ENCODE measurements around the gene SPATA25. TPM values are rescaled to one million over a fixed set of nuclear protein-coding genes. Genes with fewer than 3 reads are reported as not detected.
"Not testable (repeated sequence)": the region's sequence is repeated elsewhere in the genome, so short reads cannot be mapped to it uniquely, and the experiment has no call there.

SPATA25 gene
- total RNA-seq, 2 experiments from 2014 or later = 0.90 to 1.0 TPM

DNA sequence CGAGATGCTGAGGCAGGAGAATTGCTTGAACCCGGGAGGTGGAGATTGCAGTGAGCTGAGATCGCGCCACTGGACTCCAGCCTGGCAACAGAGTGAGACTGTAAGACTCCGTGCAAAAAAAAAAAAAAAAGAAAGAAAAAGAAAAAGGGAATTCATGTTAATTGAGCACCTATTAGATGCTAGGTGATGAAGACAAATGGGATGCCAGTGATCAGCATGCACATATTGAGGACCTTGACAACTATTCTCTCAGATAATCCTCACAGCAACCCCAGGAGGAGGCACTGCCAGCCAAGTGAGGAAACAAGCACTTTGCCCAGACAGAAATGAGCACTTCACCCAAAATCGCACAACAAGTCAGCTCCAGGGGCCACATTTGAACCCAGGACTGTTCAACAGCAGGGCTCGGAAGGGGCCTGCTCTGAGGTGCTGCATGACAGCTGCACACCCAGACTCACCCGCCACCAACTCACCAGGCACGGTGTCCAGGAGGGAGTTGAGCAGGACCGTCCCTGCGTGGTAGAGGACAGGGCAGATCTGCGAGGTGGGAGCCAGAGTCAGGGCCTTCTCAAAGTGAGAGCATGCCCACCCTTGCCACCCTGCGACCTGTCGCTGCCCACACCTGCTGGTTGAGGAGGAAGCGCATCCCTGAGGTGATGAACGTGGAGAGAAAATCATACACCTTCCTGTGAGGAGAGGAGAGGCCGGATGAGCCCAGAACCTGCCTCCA, 20.0 kb upstream of the SPATA25 start:
- H3K27ac Mint-ChIP-seq = no peak overlapping the region
- H3K27me3 Mint-ChIP-seq = peaks cover 4% of the 10 kb centered on the region

DNA sequence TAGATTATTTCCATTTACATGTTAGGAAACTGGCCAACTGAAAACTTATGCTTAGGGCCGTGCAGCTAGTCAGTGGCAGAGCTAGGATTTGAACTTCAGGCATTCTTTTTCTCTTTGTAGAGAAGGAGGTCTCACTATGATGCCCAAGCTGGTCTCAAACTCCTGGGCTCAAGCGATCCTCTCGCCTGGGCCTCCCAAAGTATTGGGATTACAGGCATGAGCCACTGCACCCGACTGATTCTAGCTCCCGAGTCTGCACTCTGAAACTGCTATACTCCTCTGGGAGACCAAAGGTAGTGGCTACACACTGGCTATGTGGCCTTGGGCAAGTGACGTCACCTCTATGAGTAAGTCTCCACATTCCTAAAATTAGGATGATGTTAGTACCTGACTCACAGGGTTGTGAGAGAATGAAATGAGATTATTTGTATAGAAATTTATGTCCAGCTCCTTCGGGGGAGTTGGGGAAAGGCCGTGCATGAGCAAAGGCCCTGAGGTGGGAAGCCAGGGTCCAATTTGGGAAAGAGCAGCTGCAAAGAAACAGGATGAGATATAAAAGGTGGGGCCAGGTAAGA, 18.2 kb upstream of the SPATA25 start:
- H3K4me1 Mint-ChIP-seq = peaks cover 1% of the 10 kb centered on the region

More for the DNA sequence above, 20.0 kb upstream of the SPATA25 start:
- Mint-ChIP-seq H3K4me3 (no peak overlapping the region), H3K36me3 (no peaks in the 10 kb centered on the region), H3K9me3 (no peaks in the 10 kb centered on the region), H3K4me1 (peaks cover 12% of the 10 kb centered on the region)
- DNase-seq = no peak

DNA sequence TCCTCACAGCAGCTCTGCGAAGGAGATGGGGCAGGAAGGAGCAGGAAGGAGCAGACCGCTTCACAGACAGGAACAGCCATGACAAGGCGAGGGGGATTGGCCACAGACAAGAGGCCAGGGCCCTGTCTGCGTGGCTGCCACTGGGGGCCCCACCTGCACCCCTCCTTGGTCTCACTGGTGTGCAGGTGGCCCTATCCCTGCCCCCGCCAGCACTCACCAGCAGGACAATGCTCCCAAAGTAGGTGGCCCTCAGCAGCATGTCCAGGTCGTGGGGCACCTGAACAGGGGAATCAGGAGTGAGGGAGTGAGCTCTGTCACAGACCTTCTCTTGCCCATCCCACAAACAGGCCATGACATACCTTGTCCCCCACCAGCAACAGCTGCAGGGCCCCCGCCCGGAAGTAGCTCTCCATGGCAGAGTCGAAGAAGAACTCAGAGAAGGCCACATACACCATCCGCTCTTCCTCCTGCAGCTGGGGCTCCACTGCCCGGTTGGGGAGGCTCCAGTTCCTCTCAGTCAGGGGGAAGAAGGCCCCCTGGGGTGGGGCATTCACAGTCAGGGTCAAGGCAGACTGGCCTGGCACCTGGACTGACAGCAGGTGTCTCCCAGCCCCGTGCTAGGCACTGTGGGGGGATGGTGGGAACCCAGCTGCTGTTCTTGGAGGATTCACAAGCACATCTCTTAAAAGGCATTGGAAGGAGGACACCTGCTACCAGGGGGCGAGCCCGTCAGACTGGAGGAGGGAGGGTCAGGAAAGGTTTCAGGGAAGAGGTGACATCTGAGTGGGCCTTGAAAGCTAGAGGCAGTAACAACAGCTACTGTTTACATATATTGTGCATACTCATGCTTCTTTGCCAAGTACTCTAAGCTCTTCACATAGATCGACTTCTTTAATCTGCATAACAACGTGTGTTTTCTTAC, 17.4 kb upstream of the SPATA25 start:
- Mint-ChIP-seq H3K4me1 (no peaks in the 10 kb centered on the region), H3K4me3 (no peak overlapping the region), H3K27me3 (no peaks in the 10 kb centered on the region), H3K9me3 (no peaks in the 10 kb centered on the region), H3K36me3 (no peaks in the 10 kb centered on the region), H3K27ac (no peak overlapping the region)
- DNase-seq = no peak

More for the DNA sequence above, 18.2 kb upstream of the SPATA25 start:
- Mint-ChIP-seq H3K27ac (no peak overlapping the region), H3K4me3 (no peak overlapping the region), H3K36me3 (no peaks in the 10 kb centered on the region), H3K27me3 (no peaks in the 10 kb centered on the region), H3K9me3 (no peaks in the 10 kb centered on the region)
- DNase-seq = no peak

DNA sequence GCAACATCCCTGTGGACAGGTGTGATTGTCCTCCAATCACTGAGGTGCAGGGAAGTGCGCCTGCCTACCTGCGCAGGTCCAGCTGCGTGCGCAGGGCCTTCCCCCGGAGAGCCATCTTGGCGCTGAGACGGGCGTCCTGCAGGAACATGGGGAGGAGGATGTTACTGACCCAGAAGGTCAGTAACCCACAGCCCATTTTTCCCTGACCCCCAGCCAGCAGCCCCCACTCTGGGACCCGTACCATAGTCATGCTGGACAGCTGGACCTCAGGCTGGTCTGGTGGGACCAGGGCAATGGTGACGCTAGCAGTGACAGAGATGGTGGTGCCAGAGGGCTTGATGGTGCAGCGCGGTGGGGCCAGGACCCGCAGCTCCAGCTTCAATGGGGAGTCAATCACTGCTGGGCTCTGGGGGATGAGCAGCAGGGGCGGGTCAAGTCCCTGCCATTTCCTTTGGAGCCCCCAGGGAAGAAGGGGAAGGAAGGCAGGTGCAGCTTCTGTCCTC, 14.8 kb upstream of the SPATA25 start:
- Mint-ChIP-seq H3K4me1 (no peaks in the 10 kb centered on the region), H3K36me3 (no peaks in the 10 kb centered on the region), H3K4me3 (no peak overlapping the region), H3K9me3 (no peaks in the 10 kb centered on the region), H3K27ac (no peak overlapping the region), H3K27me3 (no peaks in the 10 kb centered on the region)
- DNase-seq = no peak

DNA sequence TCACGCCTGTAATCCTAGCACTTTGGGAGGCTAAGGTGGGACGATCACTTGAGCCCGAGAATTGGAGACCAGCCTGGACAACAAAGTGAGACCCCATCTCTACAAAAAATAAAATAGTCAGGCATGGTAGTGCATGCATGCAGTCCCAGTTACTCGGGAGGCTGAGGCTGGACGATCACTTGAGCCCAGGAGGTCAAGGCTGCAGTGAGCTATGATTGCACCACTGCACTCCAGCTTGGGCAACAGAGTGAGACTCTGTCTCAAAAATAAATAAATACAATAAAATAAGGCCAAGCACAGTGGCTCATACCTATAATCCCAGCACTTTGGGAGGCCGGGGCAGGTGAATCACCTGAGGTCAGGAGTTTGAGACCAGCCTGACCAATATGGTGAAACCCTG, 13.9 kb upstream of the SPATA25 start:
- H3K27me3 Mint-ChIP-seq, H3K4me3 Mint-ChIP-seq, H3K9me3 Mint-ChIP-seq, H3K4me1 Mint-ChIP-seq, H3K27ac Mint-ChIP-seq, H3K36me3 Mint-ChIP-seq, DNase-seq: not testable (repeated sequence)

DNA sequence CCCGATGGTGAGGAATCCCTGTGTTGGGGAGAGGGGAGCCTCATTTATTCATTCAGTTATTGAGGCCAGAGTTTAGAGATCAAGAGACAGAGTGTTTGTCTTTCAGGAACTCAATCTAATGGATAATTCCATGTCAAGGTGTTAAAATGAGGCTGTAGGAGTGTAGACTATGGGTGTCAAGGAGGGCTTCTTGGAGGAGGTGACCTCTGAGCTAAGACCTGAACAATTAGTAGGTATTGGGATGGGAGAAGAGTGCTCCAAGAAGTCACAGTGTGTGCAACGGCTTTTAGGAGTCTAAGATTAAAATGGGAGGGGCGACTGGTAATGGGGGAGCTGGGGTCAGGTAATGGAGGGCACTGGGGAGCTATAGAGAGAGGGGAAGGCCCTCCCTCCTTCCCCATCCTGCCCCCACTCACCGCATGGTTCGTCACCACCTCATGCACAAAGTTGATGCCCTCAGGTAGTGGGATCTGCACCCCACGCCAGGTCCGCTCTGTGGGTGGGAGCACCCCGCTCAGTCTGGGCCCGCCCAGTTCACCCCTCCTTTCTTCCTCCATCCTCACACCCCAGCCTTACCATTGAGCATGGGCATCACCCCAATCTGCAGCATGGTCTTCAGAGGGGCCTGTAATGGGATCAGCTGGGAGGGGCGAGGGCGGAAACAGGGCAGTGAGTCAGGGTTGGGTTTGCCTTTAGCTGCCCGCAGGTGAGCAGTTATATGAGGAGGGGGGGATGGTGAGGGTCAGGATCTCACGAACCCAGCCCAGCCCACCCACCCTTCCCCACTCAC, 11.8 kb upstream of the SPATA25 start:
- Mint-ChIP-seq H3K4me1 (peaks cover under 1% of the 10 kb centered on the region), H3K4me3 (no peak overlapping the region), H3K36me3 (peaks cover 2% of the 10 kb centered on the region), H3K9me3 (no peaks in the 10 kb centered on the region), H3K27ac (no peak overlapping the region), H3K27me3 (no peaks in the 10 kb centered on the region)
- no peak for DNase-seq

DNA sequence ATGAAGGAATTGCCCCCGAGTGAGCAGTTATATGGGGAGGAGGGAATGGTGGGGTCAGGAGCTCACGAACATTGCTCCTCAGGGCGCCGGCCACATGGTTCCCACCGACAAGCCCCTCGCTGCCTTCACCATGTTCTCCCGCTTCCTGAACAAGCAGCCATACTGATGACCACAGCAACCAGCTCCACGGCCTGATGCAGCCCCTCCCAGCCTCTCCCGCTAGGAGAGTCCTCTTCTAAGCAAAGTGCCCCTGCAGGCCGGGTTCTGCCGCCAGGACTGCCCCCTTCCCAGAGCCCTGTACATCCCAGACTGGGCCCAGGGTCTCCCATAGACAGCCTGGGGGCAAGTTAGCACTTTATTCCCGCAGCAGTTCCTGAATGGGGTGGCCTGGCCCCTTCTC, 10.9 kb upstream of the SPATA25 start:
- Mint-ChIP-seq H3K4me1 (peaks cover 6% of the 10 kb centered on the region), H3K27ac (no peak overlapping the region)

DNA sequence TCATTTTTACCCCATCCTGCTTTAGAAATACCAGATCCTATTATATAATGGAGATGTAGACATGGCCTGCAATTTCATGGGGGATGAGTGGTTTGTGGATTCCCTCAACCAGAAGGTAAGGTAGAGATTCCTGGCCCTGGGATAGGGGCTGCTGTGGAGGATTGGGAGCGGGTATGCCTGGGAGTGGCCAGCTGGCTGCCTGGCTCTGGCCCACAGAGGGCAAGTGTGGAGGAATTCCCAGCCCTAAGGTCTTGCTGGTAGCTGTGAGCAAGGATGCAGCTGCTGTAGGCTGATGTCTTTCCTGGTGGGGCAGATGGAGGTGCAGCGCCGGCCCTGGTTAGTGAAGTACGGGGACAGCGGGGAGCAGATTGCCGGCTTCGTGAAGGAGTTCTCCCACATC, 10.3 kb upstream of the SPATA25 start:
- DNase-seq = no peak
- Mint-ChIP-seq H3K27me3 (no peaks in the 10 kb centered on the region), H3K4me3 (no peak overlapping the region), H3K9me3 (no peaks in the 10 kb centered on the region), H3K4me1 (peaks cover 11% of the 10 kb centered on the region), H3K27ac (no peak overlapping the region), H3K36me3 (peaks cover 9% of the 10 kb centered on the region)

More for the DNA sequence above, 10.9 kb upstream of the SPATA25 start:
- no peak for DNase-seq
- H3K36me3 Mint-ChIP-seq = peaks cover 7% of the 10 kb centered on the region
- H3K27me3 Mint-ChIP-seq = no peaks in the 10 kb centered on the region
- H3K9me3 Mint-ChIP-seq = no peaks in the 10 kb centered on the region
- H3K4me3 Mint-ChIP-seq = no peak overlapping the region

DNA sequence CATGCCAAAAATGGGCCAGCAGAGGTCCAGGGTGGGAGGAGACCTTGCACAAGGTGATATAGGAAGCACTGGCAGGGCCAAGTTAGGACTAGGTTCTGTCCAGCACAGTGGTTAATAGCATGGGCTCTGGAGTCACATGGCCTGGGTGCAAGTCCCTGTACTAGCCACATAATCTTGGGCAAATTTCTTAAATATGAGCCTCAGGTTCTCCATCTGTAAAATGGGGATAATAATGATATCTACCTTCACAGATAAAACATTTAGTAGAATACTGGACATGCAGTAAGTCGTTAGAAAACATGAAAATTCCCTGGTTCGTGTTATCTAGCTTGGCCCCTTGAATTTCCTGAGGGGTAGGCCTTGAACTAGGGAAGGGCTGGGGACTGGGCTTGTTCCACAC, 9.9 kb upstream of the SPATA25 start:
- Mint-ChIP-seq H3K4me3 (no peak overlapping the region), H3K27ac (no peak overlapping the region), H3K9me3 (no peaks in the 10 kb centered on the region), H3K36me3 (peaks cover 9% of the 10 kb centered on the region), H3K27me3 (no peaks in the 10 kb centered on the region), H3K4me1 (peaks cover 15% of the 10 kb centered on the region)
- DNase-seq = no peak

DNA sequence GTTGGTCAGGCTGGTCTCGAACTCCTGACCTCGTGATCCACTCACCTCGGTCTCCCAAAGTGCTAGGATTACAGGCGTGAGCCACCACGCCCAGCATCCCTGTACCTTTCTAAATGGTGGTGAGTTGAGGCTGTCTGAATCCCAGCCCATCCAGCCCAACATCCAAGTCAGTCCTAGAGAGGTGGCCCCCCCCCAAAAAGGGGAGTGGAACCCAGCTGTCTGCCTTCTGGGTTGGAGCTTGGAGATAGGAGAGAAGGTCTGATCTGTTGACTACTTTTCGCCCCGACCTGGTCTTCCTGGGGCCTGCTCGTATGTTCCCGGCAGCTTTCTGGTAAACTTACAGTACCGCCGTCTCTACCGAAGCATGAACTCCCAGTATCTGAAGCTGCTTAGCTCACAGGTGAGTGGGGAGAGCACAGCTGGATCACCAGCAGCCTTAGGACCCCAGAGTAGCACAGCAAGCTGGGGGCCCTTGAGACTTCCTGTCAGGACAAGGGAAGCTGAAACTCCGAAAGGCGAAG, 9.3 kb upstream of the SPATA25 start:
- no peak overlapping the region for H3K4me3 Mint-ChIP-seq
- H3K36me3 Mint-ChIP-seq = peaks cover 9% of the 10 kb centered on the region
- H3K27ac Mint-ChIP-seq = no peak overlapping the region
- no peak for DNase-seq
- no peaks in the 10 kb centered on the region for H3K9me3 Mint-ChIP-seq
- H3K27me3 Mint-ChIP-seq = no peaks in the 10 kb centered on the region
- peaks cover 19% of the 10 kb centered on the region for H3K4me1 Mint-ChIP-seq

DNA sequence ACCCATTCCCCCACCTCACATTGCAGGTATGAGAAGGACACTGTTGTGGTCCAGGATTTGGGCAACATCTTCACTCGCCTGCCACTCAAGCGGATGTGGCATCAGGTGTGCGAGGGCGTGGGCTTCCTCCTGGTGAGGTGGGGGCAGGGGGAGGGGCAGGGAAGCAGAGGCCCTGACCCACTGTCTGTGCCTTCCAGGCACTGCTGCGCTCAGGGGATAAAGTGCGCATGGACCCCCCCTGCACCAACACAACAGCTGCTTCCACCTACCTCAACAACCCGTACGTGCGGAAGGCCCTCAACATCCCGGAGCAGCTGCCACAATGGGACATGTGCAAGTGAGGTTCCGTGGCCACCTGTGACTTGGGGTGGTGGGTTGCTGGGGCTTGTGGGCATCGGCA, 7.4 kb upstream of the SPATA25 start:
- peaks cover 27% of the 10 kb centered on the region for H3K4me1 Mint-ChIP-seq
- no peak overlapping the region for H3K27ac Mint-ChIP-seq
- DNase-seq = no peak
- no peaks in the 10 kb centered on the region for H3K9me3 Mint-ChIP-seq
- peaks cover 11% of the 10 kb centered on the region for H3K36me3 Mint-ChIP-seq
- H3K27me3 Mint-ChIP-seq = no peaks in the 10 kb centered on the region
- no peak overlapping the region for H3K4me3 Mint-ChIP-seq

DNA sequence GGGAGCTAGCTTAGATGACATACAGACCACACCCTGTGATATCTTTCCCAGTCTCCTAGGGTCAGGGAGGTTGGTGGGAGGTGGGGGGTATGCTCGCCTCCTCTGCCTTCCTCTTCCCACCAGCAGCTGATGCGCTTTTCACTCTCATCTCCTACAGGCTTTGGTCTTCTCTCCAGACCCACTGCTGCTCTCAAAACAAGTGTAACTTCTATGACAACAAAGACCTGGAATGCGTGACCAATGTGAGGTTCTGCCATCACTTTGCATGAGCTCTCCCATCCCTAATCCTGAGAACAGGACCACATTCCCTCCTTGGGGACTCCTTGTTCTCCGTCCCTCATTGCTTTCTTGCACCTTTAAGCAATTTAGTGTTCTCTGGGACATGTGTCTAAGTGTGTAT, 6.4 kb upstream of the SPATA25 start:
- Mint-ChIP-seq H3K36me3 (peaks cover 11% of the 10 kb centered on the region), H3K4me3 (peak overlapping the region; percentile 45), H3K27me3 (no peaks in the 10 kb centered on the region), H3K27ac (peak overlapping the region; percentile 16), H3K4me1 (peaks cover 31% of the 10 kb centered on the region), H3K9me3 (no peaks in the 10 kb centered on the region)
- DNase-seq = no peak

DNA sequence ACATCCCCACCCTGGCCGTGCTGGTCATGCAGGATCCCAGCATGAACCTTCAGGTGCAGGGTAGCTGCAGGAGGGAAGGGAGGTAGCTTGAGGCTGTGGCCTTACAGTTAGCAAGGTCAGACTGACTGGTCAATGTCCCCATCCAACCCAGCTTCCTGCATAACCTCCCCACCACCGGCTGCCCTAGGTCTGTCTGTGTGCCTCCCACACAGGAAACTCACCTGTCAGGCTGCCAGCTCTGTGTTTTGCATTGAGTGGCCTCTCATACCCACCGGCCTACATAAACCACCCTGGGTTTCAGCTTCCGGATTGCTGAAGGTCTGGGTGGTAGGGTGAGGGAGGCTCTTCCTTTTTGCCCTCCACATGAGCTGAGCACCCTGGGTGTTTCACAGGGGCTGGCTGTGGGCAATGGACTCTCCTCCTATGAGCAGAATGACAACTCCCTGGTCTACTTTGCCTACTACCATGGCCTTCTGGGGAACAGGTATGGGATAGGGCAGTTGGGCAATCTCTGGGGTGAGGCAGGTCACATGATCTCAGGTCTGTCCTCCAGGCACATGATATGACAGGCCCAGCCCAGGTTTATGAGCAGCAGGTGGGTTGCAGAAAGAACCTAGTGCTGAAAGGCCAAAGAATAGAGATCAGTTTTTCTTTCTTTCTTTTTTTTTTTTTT, 5.5 kb upstream of the SPATA25 start:
- Mint-ChIP-seq H3K4me1 (peaks cover 35% of the 10 kb centered on the region), H3K9me3 (no peaks in the 10 kb centered on the region), H3K36me3 (peaks cover 11% of the 10 kb centered on the region), H3K27me3 (no peaks in the 10 kb centered on the region), H3K4me3 (peak overlapping the region; percentile 88), H3K27ac (peak overlapping the region; percentile 32)
- DNase-seq = no peak

Data from activated naive CD8-positive, alpha-beta T cell treated with anti-CD3 and anti-CD28 coated beads for 36 hours (primary cell).